ENCODE data around the gene CD68.

- no peak for TF ChIP-seq CTCF (IDR thresholded peaks at IDR 0.05)
- no peak for TF ChIP-seq POLR2AphosphoS5 (IDR thresholded peaks at IDR 0.05; ENCODE audit: low read depth, low read length)
- no peak for TF ChIP-seq REST (IDR thresholded peaks at IDR 0.05; ENCODE audit: insufficient read depth in 1 of 2, low read depth in 2 of 2, low read length in 1 of 2)
- TF ChIP-seq SIN3A (IDR thresholded peaks at IDR 0.05; ENCODE audit: borderline replicate concordance, insufficient read depth, low read depth, low read length) = no peak
- TF ChIP-seq TCF7L2 (IDR thresholded peaks at IDR 0.05; ENCODE audit: low read depth, low read length) = no peak
Observed at GRCh38 chr17:7549401-7550055, 29.9 kb upstream of the CD68 start.

Measured in Panc1 (cell line).